ENCODE results near the gene ABCG1.

Gene ABCG1

DNA sequence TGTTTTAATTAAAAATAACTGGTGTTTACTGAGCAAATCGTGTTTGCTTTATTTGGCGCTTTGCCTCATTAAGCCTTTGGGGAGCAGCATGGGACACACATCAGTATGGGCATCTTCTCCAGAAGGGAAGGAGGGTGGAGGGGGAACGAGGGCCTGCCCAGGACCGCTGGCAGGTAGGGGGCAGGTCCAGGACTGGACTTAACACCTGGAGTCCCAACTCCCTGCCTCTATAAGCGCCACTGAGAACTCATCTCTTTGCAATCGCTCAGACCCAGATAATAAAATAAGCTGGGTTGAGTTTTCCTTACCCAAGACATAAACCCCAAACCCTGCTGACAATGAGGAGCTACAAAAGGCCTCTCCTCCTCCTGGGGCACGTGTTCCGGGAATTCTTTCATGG, 15.1 kb downstream of the ABCG1 start:
- no peak for DNase-seq (ENCODE audit: extremely low read depth, insufficient read length)
- Histone ChIP-seq H3K27me3 (replicated peaks; ENCODE audit: control insufficient read depth, insufficient read depth, low read length) (no peaks in the 10 kb centered on the region), H3K36me3 (ENCODE audit: control insufficient read depth, insufficient read depth, low read length) (no peaks in the 10 kb centered on the region), H3K4me3 (replicated peaks; ENCODE audit: low read depth, low read length) (peak overlapping the region; percentile 5)
- TF ChIP-seq, protein P1, sequence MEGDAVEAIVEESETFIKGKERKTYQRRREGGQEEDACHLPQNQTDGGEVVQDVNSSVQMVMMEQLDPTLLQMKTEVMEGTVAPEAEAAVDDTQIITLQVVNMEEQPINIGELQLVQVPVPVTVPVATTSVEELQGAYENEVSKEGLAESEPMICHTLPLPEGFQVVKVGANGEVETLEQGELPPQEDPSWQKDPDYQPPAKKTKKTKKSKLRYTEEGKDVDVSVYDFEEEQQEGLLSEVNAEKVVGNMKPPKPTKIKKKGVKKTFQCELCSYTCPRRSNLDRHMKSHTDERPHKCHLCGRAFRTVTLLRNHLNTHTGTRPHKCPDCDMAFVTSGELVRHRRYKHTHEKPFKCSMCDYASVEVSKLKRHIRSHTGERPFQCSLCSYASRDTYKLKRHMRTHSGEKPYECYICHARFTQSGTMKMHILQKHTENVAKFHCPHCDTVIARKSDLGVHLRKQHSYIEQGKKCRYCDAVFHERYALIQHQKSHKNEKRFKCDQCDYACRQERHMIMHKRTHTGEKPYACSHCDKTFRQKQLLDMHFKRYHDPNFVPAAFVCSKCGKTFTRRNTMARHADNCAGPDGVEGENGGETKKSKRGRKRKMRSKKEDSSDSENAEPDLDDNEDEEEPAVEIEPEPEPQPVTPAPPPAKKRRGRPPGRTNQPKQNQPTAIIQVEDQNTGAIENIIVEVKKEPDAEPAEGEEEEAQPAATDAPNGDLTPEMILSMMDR (IDR thresholded peaks at IDR 0.05; ENCODE audit: insufficient read depth, low read length, poor library complexity, severe bottlenecking), result no peak

DNA sequence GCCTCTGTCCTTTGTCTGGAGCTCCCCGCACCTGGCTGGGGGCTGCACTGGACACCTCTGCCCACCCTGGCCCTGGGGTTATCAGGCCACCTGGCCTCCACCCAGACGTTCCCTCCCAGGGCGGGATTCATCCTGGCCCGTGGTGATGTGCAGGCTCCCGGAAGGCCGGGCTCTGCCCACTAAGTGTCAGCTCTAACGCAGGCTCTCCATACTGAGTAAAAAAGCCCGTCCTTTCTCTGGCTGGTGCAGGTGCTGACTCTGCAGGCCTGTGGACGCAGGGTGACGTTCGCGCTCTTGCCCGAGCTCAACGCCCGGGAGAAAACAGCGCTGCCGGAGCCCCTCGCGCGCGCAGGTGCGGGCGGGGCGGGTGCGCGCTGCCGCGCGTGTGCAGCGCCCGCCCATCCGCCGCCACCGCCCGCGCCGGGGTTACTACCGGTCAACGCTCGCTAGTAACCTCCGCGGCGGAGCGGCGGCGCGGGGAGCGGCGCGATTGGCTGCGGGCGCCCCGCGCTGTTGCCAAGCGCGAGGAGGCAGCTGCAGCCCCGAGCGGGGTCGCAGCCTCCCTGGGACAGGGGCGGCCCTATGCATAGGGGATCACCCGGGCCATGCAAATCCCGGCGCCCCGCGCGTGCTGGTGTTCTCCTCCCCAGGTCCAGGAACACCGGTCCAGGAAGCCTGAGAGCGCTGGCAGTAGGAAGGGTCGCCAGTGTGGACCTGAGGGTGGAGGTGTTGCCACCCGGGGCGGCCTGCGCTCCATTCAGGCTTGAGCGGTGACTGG, 15.7 kb downstream of the ABCG1 start:
- Histone ChIP-seq H3K27me3 (replicated peaks; ENCODE audit: control insufficient read depth, insufficient read depth, low read length) (no peaks in the 10 kb centered on the region), H3K36me3 (ENCODE audit: control insufficient read depth, insufficient read depth, low read length) (no peaks in the 10 kb centered on the region), H3K4me3 (replicated peaks; ENCODE audit: low read depth, low read length) (peak overlapping the region; percentile 41)
- TF ChIP-seq, protein P1 (IDR thresholded peaks at IDR 0.05; ENCODE audit: insufficient read depth, low read length, poor library complexity, severe bottlenecking), result peak; percentile 15
- peak; percentile 90 for DNase-seq (ENCODE audit: extremely low read depth, insufficient read length)

GRCh38 chr21:42235593-42235992, 16.7 kb downstream of the ABCG1 start:
- TF ChIP-seq, protein P1 (IDR thresholded peaks at IDR 0.05; ENCODE audit: insufficient read depth, low read length, poor library complexity, severe bottlenecking), result no peak
- no peak for DNase-seq (ENCODE audit: extremely low read depth, insufficient read length)
- no peak overlapping the region for H3K4me3 ChIP-seq (replicated peaks; ENCODE audit: low read depth, low read length)
- H3K27me3 ChIP-seq (replicated peaks; ENCODE audit: control insufficient read depth, insufficient read depth, low read length), result no peaks in the 10 kb centered on the region
- no peaks in the 10 kb centered on the region for H3K36me3 ChIP-seq (ENCODE audit: control insufficient read depth, insufficient read depth, low read length)

- Histone ChIP-seq H3K27me3 (replicated peaks; ENCODE audit: control insufficient read depth, insufficient read depth, low read length) (no peaks in the 10 kb centered on the region), H3K4me3 (replicated peaks; ENCODE audit: low read depth, low read length) (no peak overlapping the region), H3K36me3 (ENCODE audit: control insufficient read depth, insufficient read depth, low read length) (no peaks in the 10 kb centered on the region)
- TF ChIP-seq, protein P1 (IDR thresholded peaks at IDR 0.05; ENCODE audit: insufficient read depth, low read length, poor library complexity, severe bottlenecking), result no peak
- DNase-seq (ENCODE audit: extremely low read depth, insufficient read length), result no peak
Observed at GRCh38 chr21:42236014-42236413, 17.1 kb downstream of the ABCG1 start.

DNA sequence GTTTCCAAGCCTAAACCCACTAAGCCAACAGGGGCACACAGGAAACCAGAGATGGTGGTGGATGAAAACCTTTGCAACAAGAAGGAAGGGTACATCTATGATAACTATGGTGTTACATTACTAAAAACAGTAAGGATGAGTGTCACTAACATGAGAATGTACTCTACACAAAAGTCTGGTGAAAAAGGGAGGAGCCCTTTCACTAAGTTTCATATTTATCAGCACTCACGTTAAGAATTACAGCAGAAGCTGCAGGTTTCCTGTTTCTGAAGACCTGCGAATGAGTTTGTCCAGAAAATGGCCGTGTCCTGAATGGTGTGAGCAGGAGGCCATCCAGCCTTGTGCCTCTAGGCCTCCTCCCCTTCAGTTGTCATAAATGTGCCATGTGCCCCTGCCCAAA, 17.8 kb downstream of the ABCG1 start:
- DNase-seq (ENCODE audit: extremely low read depth, insufficient read length), result no peak
- Histone ChIP-seq H3K27me3 (replicated peaks; ENCODE audit: control insufficient read depth, insufficient read depth, low read length) (no peaks in the 10 kb centered on the region), H3K36me3 (ENCODE audit: control insufficient read depth, insufficient read depth, low read length) (no peaks in the 10 kb centered on the region), H3K4me3 (replicated peaks; ENCODE audit: low read depth, low read length) (no peak overlapping the region)
- TF ChIP-seq, protein P1 (IDR thresholded peaks at IDR 0.05; ENCODE audit: insufficient read depth, low read length, poor library complexity, severe bottlenecking), result no peak

Measured in GM06990 (cell line).